NCI-H1694 (cell line): ENCODE measurements around the gene ANKFY1.
"Not testable (repeated sequence)": the region's sequence is repeated elsewhere in the genome, so short reads cannot be mapped to it uniquely, and the experiment has no call there.

ENCODE experiments used
- DNase-seq: peaks from one replicate; lab custom pipeline; 2025; lab: John Stamatoyannopoulos, UW

Gene ANKFY1

GRCh38 chr17:4261452-4261851 lies 2.3 kb downstream of the ANKFY1 start:
- DNase-seq: no peak

GRCh38 chr17:4258867-4259266 lies 4.9 kb downstream of the ANKFY1 start:
- no peak for DNase-seq

- DNase-seq: no peak
These were observed 6.8 kb downstream of the ANKFY1 start for GRCh38 chr17:4256952-4257351.

DNA sequence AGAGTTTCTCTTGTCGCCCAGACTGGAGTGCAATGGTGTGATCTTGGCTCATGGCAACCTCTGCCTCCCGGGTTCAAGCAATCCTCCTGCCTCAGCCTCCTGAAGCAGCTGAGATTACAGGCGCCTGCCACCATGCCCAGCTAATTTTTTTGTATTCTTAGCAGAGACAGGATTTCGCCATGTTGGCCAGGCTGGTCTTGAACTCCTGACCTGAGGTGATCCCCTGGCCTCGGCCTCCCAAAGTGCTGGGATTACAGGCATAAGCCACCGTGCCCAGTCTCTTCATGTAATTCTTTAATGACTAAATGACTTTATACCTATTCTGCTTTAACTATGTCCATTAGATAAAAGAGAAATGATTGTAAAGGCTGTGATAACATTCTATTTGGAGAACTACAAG lies 8.5 kb downstream of the ANKFY1 start:
- not testable (repeated sequence) for DNase-seq

DNA sequence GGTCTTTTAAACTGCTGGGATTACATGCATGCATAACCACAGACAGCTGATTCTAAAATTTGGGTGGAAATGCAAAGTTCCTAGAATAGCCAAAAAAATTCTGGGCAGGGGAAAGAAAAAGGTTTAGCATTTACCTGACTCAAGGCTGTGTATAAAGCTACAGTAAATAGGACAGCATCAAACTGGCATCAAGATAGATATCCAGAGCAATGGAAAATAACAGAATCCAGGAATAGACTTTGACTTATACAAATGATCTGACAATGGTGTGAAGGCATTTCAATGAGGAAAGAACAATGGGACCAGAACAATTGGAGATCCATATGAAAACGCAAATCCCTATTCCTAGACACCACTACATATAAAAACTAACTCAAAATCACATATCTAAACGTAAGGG lies 12.9 kb downstream of the ANKFY1 start:
- DNase-seq: no peak

GRCh38 chr17:4249452-4250029 lies 14.2 kb downstream of the ANKFY1 start:
- no peak for DNase-seq

GRCh38 chr17:4248504-4249277 lies 15.1 kb downstream of the ANKFY1 start:
- no peak for DNase-seq

- no peak for DNase-seq
These were observed 15.8 kb downstream of the ANKFY1 start for GRCh38 chr17:4247971-4248388.

DNA sequence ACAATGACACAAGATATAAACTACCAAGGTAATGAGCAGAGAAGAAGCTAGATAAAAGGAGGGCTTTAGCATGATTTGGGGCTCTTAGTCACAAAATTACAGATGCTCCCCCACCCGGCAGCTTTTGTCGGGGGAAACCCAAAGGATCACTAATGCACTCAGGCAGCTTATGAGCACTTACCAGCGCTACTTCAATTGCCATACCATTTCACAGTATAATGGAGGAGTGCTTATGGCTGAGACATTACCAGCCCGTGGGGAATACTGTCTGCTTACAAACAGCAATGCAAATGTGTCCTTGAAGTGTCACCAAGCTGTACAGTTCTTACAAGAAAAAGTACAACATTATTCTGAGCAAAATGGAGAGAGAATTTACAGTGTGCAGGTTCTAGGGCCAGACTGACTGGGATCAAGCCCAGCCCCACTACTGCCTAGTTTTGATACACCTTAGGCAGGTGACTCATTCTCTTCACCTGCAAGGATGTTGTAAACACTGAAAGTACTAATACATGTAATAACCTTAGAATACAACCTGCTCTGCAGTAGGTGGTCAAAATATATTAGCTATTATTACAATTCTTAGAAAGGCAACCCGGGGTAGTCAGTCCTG lies 16.3 kb downstream of the ANKFY1 start:
- DNase-seq: no peak

DNA sequence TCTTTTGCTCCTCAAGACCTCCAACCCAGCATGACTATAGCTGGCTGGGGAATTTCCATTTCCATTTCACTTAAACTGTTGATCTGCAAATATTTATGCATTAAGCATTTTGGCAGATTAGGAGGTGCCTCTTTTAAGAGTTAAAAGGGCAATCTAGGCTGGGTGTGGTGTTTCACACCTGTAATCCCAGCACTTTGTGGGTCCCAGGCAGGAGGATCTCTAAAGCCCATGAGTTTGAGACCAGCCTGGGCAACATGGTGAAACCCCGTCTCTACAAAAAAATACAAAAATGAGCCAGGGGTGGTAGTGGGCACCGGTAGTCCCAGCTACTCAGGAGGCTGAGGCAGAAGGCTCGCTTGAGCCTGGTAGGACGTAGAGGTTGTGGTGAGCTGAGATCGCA lies 17.1 kb downstream of the ANKFY1 start:
- DNase-seq: no peak

- DNase-seq: no peak
These were observed 22.2 kb downstream of the ANKFY1 start for GRCh38 chr17:4241535-4241934.

DNA sequence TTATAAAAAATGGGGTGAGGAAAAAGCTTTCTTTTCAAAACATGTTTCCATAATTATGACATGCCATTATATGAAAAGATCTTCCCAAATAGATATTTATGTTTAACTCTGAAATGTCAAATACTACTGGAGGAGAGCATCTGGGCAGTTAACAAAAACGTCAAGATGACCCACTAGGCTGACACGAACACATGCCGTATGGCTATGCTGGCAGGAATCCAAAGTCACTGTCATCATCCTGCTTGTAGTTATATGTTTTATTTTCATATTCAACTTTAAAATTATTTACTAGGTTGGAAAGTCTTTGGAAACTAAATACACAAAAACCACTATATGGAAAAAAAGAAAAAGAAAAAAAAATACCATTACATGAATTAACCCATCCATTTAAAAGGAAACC lies 27.3 kb downstream of the ANKFY1 start:
- no peak for DNase-seq

GRCh38 chr17:4235372-4236279 lies 28.2 kb downstream of the ANKFY1 start:
- no peak for DNase-seq

DNA sequence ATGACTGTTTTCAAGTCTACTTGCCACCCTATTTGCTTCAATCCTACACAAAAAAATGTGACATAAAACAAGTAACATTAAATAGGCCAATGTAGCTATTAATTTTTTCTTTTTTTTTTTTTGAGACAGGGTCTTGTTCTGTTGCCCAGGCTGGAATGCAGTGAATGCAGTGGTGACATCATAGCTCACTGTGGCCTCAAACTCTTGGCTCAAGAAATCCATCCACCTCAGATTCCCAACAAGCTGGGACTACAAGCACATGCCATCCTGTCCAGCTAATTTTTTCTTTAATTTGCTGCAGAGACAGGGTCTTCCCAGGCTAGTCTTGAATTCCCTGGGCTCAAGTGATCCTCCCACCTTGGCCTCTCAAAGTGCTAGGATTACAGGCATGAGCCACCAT lies 29.4 kb downstream of the ANKFY1 start:
- no peak for DNase-seq

- no peak for DNase-seq
These were observed 30.0 kb downstream of the ANKFY1 start for GRCh38 chr17:4233668-4234258.

GRCh38 chr17:4232168-4232813 lies 31.5 kb downstream of the ANKFY1 start:
- DNase-seq: no peak

DNA sequence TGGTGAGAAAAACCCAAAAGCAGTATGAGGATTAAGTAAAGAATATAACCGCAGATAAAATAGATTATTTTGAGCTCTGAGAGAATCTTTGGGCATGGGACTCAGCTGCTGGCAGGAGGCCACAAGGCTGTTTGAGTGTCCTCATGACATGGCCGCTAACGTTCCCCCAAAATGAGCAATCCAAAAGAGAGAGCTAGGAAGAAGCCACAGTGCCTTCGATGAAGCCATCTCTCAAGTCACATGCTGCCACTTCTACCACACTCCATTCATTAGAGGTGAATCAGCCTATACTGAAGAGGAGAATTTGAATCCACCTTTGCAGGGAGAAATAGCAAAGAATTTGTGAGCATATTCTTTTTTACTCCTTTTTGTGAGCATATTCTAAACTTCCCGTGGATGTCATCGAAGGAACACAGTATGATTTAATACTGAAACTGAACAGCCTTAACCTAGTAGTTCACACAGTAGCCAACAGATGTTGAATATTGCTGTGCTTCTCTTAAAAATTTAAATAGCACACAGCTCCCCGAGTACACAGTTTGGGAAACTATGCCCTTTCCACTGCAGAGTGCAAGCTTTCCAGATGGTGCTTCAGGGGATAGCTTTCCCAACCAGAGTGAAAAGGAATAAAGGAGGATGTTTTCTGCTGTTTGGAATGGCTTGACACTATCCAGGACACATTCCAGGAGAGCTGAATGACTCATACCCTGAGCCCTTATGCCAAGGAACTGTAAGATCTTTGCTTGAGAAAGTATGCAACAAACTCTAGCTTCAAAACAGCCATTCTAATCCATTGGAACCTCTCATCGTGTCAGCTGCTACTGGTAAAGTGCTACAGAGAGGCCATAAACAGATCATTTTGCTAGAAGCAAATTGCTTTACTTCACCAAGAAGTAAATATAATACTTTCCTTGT lies 33.9 kb downstream of the ANKFY1 start:
- no peak for DNase-seq

DNA sequence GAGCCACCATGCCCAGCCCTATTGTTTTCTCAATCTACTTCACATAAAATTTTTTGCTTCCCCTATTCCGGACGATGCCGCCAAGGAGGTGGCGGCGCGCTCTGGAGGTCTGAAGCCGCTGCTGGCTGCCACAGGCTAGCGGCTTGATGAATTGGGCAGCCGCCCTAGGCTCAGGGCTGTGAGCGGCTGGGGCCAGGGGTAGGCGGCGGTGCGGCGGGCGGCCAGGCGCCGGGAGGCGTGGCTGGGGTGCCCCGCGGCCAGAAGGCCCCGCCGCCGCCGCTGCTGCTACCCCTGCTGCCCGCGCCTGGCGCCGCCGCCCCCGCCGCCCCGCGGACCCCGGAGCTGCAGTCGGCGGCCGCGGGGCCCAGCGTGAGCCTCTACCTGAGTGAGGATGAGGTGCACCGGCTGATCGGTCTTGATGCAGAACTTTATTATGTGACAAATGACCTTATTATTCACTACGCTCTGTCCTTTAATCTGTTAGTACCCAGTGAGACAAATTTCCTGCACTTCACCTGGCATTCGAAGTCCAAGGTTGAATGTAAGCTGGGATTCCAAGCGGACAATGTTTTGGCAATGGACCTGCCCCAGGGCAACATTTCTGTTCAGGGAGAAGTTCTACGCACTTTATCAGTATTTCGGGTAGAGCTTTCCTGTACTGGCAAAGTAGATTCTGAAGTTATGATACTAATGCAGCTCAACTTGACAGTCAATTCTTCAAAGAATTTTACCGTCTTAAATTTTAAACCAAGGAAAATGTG lies 41.7 kb downstream of the ANKFY1 start:
- DNase-seq: no peak

- DNase-seq: no peak
These were observed 42.6 kb downstream of the ANKFY1 start for GRCh38 chr17:4221163-4221562.

GRCh38 chr17:4220655-4221054 lies 43.1 kb downstream of the ANKFY1 start:
- no peak for DNase-seq
